Body of pancreas (tissue), 4 donors: ENCODE measurements around the gene IER5L. TPM values are rescaled to one million over a fixed set of nuclear protein-coding genes. Genes with fewer than 3 reads are reported as not detected.

Source experiments
- ATAC-seq: fragments of 150-250 bp; one replicate; pipeline ENCODE4 v1.9.1; 2016
- DNase-seq, 4 donors: peaks; one replicate each; pipeline ENCODE4 v3.0.0-alpha.2; 2019
- H3K27ac ChIP-seq, 4 donors: fragments of 200-600 bp; sonication (generic); 1 replicate in 3 of 4; 2 replicates in 1 of 4; pipeline versions ENCODE4 v1.5.1 to v1.6.1; 2016 to 2019; ENCODE audit warnings: mild to moderate bottlenecking in 1 of 4, mixed read lengths in 1 of 4, moderate library complexity in 1 of 4
- H3K27me3 ChIP-seq, 2 donors: fragments of 200-600 bp; sonication (generic); one replicate each; pipeline ENCODE4 v1.6.0; 2016; ENCODE audit warnings: mild to moderate bottlenecking in 1 of 2
- H3K36me3 ChIP-seq, 2 donors: fragments of 200-600 bp; sonication (generic); replicated peaks in 1 of 2; 2 replicates each; pipeline ENCODE4 v1.5.1; 2016; ENCODE audit warnings: low read depth in 2 of 2; ENCODE audit not compliant: insufficient read depth in 1 of 2
- H3K4me1 ChIP-seq: fragments of 200-600 bp; sonication (generic); one replicate; pipeline ENCODE4 v1.6.0; 2016
- H3K4me3 ChIP-seq, 2 donors: fragments of 200-600 bp; sonication (generic); 1 replicate in 1 of 2; 2 replicates in 1 of 2; pipeline ENCODE4 v1.5.1; 2016 to 2019
- H3K9me3 ChIP-seq, 3 donors: fragments of 200-600 bp; sonication (generic); 1 replicate in 2 of 3; 2 replicates in 1 of 3; pipeline ENCODE4 v1.5.1; 2016
- CTCF ChIP-seq, 7 experiments: fragments of 450-650 bp in 4 of 7; fragments of 200-600 bp in 3 of 7; sonication (generic) in 3 of 7; IDR thresholded peaks; one replicate each; pipeline ENCODE4 v1.5.1; 2016 to 2019; ENCODE audit warnings: antibody characterized with exemption in 7 of 7
- POLR2A ChIP-seq, 3 donors: fragments of 450-650 bp; IDR thresholded peaks; one replicate each; pipeline ENCODE4 v1.6.1; 2016; ENCODE audit warnings: antibody characterized with exemption in 3 of 3, mild to moderate bottlenecking in 2 of 3
- WGBS, 2 donors: methylation state at CpG; one replicate each; pipeline ENCODE4 v1.1.5; 2017; 5-methylcytosine and 5-hydroxymethylcytosine counted together
- intact Hi-C: fragments of 100-400 bp; cut with DNase I; formaldehyde crosslinking; loops from one replicate; pipeline ENCODE4 v1.15.1; 2023
- total RNA-seq, 2 donors: library from RNA; depleted of rRNA; stranded (reverse); fragments of >200 nt; gene quantifications; one replicate each; pipeline ENCODE4 v1.1.0, GENCODE V29; 2016

The IER5L gene
- total RNA-seq, 2 donors from 2014 or later: 3.0 to 4.4 TPM

- no peak for ATAC-seq
- Histone ChIP-seq H3K27me3 (no peaks in the 10 kb centered on the region), H3K4me3 (no peak overlapping the region), H3K27ac (no peak overlapping the region), H3K4me1 (peaks cover 20% of the 10 kb centered on the region), H3K36me3 (no peaks in the 10 kb centered on the region), H3K9me3 (no peaks in the 10 kb centered on the region)
- no peak for DNase-seq
- intact Hi-C loops: no loop called here
- WGBS, 2 donors: 90 to 96% methylated on average over 2 to 6 of the region's 6 CpGs
- TF ChIP-seq CTCF (IDR thresholded peaks at IDR 0.05) (no peak), POLR2A (IDR thresholded peaks at IDR 0.05) (no peak)
Measured at GRCh38 chr9:129148463-129149204, 29.4 kb downstream of the IER5L start.

GRCh38 chr9:129146441-129146941 lies 31.6 kb downstream of the IER5L start:
- ATAC-seq: no peak
- TF ChIP-seq CTCF (IDR thresholded peaks at IDR 0.05) (no peak), POLR2A (IDR thresholded peaks at IDR 0.05) (no peak)
- no peaks in the 10 kb centered on the region for H3K9me3 ChIP-seq
- 68 to 100% methylated on average over 1 to 8 of the region's 8 CpGs for WGBS, 2 donors
- intact Hi-C loops: no loop called here
- no peak for DNase-seq
- H3K27ac ChIP-seq: peak overlapping the region in 3 of 4 donors; percentile 48 to 55 (median 52)
- no peaks in the 10 kb centered on the region for H3K36me3 ChIP-seq
- no peaks in the 10 kb centered on the region for H3K27me3 ChIP-seq
- peaks cover 42% of the 10 kb centered on the region for H3K4me1 ChIP-seq
- no peak overlapping the region for H3K4me3 ChIP-seq

- Histone ChIP-seq H3K27ac (peak overlapping the region in 3 of 4 donors; percentile 48 to 55 (median 52)), H3K4me3 (no peak overlapping the region), H3K27me3 (no peaks in the 10 kb centered on the region), H3K36me3 (no peaks in the 10 kb centered on the region), H3K9me3 (no peaks in the 10 kb centered on the region), H3K4me1 (peaks cover 48% of the 10 kb centered on the region)
- intact Hi-C loops: no loop called here
- ATAC-seq: no peak
- TF ChIP-seq CTCF (IDR thresholded peaks at IDR 0.05): no peak
- TF ChIP-seq POLR2A (IDR thresholded peaks at IDR 0.05): no peak
- DNase-seq: peak in 2 of 4 donors; percentile 38 to 39
- WGBS, 2 donors: 88 to 97% methylated on average over 4 to 7 of the region's 7 CpGs
Measured at GRCh38 chr9:129145841-129146292, 32.2 kb downstream of the IER5L start.

- no peak overlapping the region for H3K4me3 ChIP-seq
Measured at GRCh38 chr9:129145316-129145715, 32.7 kb downstream of the IER5L start.

More at GRCh38 chr9:129145316-129145715, 32.7 kb downstream of the IER5L start:
- Histone ChIP-seq H3K27me3 (no peaks in the 10 kb centered on the region), H3K36me3 (no peaks in the 10 kb centered on the region), H3K4me1 (peaks cover 53% of the 10 kb centered on the region), H3K27ac (peak overlapping the region; percentile 23 to 55 (median 50)), H3K9me3 (no peaks in the 10 kb centered on the region)
- TF ChIP-seq CTCF (IDR thresholded peaks at IDR 0.05) (no peak), POLR2A (IDR thresholded peaks at IDR 0.05) (no peak)
- WGBS, 2 donors: 66 to 70% methylated on average over 2 of the region's 2 CpGs
- intact Hi-C loops: no loop called here
- ATAC-seq (no peak), DNase-seq (no peak)
